Type B pancreatic cell (in vitro differentiated cells): Measurements from ENCODE around the gene INSC. TPM values are rescaled to one million over a fixed set of nuclear protein-coding genes. Genes with fewer than 3 reads are reported as not detected.

Experiments used
- DNase-seq: peaks from one replicate; pipeline ENCODE4 v3.0.0; 2021; ENCODE audit warnings: mixed read lengths; ENCODE audit not compliant: unreplicated experiment; ENCODE audit errors: extremely low spot score
- H3K27ac Mint-ChIP-seq: 2 replicates; pipeline ENCODE4 v1.8.0; 2021; ENCODE audit warnings: mild to moderate bottlenecking, mixed read lengths
- H3K27me3 Mint-ChIP-seq: 2 replicates; pipeline ENCODE4 v1.8.0; 2021; ENCODE audit warnings: mixed read lengths
- H3K36me3 Mint-ChIP-seq: 2 replicates; pipeline ENCODE4 v1.8.0; 2021; ENCODE audit warnings: mixed read lengths
- H3K4me1 Mint-ChIP-seq: one replicate; pipeline ENCODE4 v1.8.0; 2021; ENCODE audit warnings: mixed read lengths; ENCODE audit not compliant: unreplicated experiment
- H3K4me3 Mint-ChIP-seq: 2 replicates; pipeline ENCODE4 v1.8.0; 2021; ENCODE audit warnings: mild to moderate bottlenecking, mixed read lengths
- H3K9me3 Mint-ChIP-seq: 2 replicates; pipeline ENCODE4 v1.8.0; 2021; ENCODE audit warnings: mixed read lengths
- total RNA-seq: library from RNA; stranded (reverse); gene quantifications from 2 replicates; pipeline ENCODE4 v1.2.1, GENCODE V29; 2021; ENCODE audit warnings: low replicate concordance
- TF ChIP-seq, protein P1 (sequence below): fragments of 200-600 bp; sonication (generic); conservative IDR thresholded peaks from 2 replicates; pipeline ENCODE4 v1.5.0; 2021; ENCODE audit warnings: antibody characterized with exemption, mild to moderate bottlenecking

The INSC gene
- total RNA-seq, 1 donor from 2014 or later, result 1.2 TPM

- peaks cover 7% of the 10 kb centered on the region for H3K27me3 Mint-ChIP-seq
- DNase-seq, result no peak
- H3K4me1 Mint-ChIP-seq, result peaks cover 10% of the 10 kb centered on the region
- H3K36me3 Mint-ChIP-seq, result no peaks in the 10 kb centered on the region
- H3K27ac Mint-ChIP-seq, result no peak overlapping the region
- TF ChIP-seq, protein P1, sequence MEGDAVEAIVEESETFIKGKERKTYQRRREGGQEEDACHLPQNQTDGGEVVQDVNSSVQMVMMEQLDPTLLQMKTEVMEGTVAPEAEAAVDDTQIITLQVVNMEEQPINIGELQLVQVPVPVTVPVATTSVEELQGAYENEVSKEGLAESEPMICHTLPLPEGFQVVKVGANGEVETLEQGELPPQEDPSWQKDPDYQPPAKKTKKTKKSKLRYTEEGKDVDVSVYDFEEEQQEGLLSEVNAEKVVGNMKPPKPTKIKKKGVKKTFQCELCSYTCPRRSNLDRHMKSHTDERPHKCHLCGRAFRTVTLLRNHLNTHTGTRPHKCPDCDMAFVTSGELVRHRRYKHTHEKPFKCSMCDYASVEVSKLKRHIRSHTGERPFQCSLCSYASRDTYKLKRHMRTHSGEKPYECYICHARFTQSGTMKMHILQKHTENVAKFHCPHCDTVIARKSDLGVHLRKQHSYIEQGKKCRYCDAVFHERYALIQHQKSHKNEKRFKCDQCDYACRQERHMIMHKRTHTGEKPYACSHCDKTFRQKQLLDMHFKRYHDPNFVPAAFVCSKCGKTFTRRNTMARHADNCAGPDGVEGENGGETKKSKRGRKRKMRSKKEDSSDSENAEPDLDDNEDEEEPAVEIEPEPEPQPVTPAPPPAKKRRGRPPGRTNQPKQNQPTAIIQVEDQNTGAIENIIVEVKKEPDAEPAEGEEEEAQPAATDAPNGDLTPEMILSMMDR, result no peak
- H3K4me3 Mint-ChIP-seq, result no peak overlapping the region
- no peaks in the 10 kb centered on the region for H3K9me3 Mint-ChIP-seq
Measured at GRCh38 chr11:15177491-15177890, 62.8 kb downstream of the INSC start.

GRCh38 chr11:15178214-15178613, 63.5 kb downstream of the INSC start:
- Mint-ChIP-seq H3K9me3 (no peaks in the 10 kb centered on the region), H3K4me3 (no peak overlapping the region), H3K4me1 (peaks cover 10% of the 10 kb centered on the region), H3K27ac (no peak overlapping the region), H3K36me3 (no peaks in the 10 kb centered on the region), H3K27me3 (peaks cover 5% of the 10 kb centered on the region)
- no peak for DNase-seq
- TF ChIP-seq, protein P1, result no peak

DNA sequence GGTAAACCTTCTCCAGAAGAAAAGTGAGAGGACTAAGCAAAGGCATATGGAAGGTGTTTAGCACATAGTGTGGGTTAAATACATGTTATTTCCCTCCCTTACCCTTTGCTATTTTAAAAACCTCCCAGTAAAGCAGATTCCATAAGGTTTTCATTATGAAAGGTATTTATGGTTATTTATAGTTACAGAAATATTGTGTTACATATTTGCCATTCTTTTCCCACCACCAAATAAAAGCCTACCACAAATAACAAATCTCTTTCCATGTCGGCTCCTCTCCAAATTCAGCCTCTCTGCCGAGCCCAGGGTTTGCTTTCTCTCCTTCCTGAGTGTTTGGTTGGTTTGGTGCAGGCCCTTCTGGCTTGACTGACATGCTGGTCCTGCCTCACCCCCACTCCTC, 64.4 kb downstream of the INSC start:
- Mint-ChIP-seq H3K9me3 (no peaks in the 10 kb centered on the region), H3K36me3 (no peaks in the 10 kb centered on the region), H3K27me3 (peaks cover 4% of the 10 kb centered on the region), H3K4me1 (peaks cover 10% of the 10 kb centered on the region), H3K27ac (no peak overlapping the region), H3K4me3 (no peak overlapping the region)
- no peak for DNase-seq
- TF ChIP-seq, protein P1, result no peak

DNA sequence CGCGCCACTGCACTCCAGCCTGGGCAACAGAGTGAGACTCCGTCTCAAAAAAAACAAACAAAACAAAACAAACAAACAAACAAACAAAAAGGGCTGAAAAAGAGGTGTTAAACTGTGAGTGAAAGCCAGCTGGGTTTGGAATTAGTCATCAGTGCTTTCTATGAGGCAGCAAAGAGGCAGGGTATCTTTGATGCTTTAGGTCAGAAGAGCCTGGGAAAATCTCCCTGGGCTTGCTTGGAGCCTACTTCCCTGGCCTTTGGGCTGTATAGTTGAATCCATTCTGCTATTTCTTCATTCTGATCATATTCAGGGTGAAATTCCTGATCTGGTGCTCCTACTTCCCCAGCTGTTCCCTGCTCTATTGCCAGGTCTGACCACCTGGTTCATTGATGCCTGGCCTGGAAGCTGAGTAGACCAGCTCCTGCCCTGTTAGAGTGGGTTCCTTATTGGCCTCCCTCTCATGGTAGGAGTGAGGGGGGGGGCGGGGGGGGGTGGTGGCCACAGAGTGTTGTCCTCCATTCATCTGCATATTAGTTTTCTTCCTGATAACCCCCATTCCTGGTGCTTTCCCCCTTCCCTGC, 65.6 kb downstream of the INSC start:
- no peak overlapping the region for H3K27ac Mint-ChIP-seq
- no peak for DNase-seq
- H3K4me3 Mint-ChIP-seq, result no peak overlapping the region
- H3K27me3 Mint-ChIP-seq, result no peaks in the 10 kb centered on the region
- no peaks in the 10 kb centered on the region for H3K9me3 Mint-ChIP-seq
- TF ChIP-seq, protein P1, result no peak
- no peaks in the 10 kb centered on the region for H3K36me3 Mint-ChIP-seq
- H3K4me1 Mint-ChIP-seq, result peaks cover 10% of the 10 kb centered on the region

- H3K9me3 Mint-ChIP-seq, result no peaks in the 10 kb centered on the region
- H3K27me3 Mint-ChIP-seq, result no peaks in the 10 kb centered on the region
- TF ChIP-seq, protein P1, result no peak
- H3K27ac Mint-ChIP-seq, result no peak overlapping the region
- H3K4me1 Mint-ChIP-seq, result peaks cover 5% of the 10 kb centered on the region
- no peaks in the 10 kb centered on the region for H3K36me3 Mint-ChIP-seq
- H3K4me3 Mint-ChIP-seq, result no peak overlapping the region
- DNase-seq, result no peak
Measured at GRCh38 chr11:15182372-15182771, 67.6 kb downstream of the INSC start.

DNA sequence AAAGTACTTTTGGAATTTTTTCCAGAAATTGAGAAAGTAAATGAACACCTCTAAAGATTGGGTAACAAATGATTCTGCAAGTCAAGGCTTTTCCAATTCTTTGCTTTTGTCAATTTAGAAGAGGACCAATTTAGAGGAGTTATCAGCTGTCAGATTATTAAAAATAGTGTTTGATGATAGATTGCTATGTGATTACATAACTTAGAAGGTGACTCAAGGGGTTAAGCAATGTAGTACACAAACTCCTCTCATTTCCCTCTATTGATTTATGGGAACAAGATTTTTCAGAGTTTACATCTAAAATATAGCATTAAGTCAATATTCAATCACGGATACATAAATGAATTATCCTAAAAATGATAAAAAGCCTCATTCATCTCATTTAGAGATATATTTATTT, 70.3 kb downstream of the INSC start:
- TF ChIP-seq, protein P1, result no peak
- H3K36me3 Mint-ChIP-seq, result no peaks in the 10 kb centered on the region
- H3K4me3 Mint-ChIP-seq, result no peak overlapping the region
- no peaks in the 10 kb centered on the region for H3K4me1 Mint-ChIP-seq
- H3K27ac Mint-ChIP-seq, result no peak overlapping the region
- H3K9me3 Mint-ChIP-seq, result no peaks in the 10 kb centered on the region
- no peaks in the 10 kb centered on the region for H3K27me3 Mint-ChIP-seq
- DNase-seq, result no peak
